ENCODE results near the gene IFT20. TPM values are rescaled to one million over a fixed set of nuclear protein-coding genes. Genes with fewer than 3 reads are reported as not detected.

The IFT20 gene
- total and polyA plus RNA-seq, 10 of the 15 experiments (the other 5 are each of a cell fraction or from before 2014, with no cell fraction given) = 9.4 to 38.2 (median 19.1) TPM

- TF ChIP-seq ZNF384 (IDR thresholded peaks at IDR 0.05; ENCODE audit: borderline replicate concordance, low read depth, low read length) (no peak), ZNF274 (IDR thresholded peaks at IDR 0.05; ENCODE audit: insufficient read depth, insufficient read length) (no peak), PAX5 (IDR thresholded peaks at IDR 0.05; ENCODE audit: borderline replicate concordance, low read depth, low read length) (no peak), CHD4 (IDR thresholded peaks at IDR 0.05) (no peak), RAD21 (IDR thresholded peaks at IDR 0.05; ENCODE audit: insufficient read depth, low read depth, low read length) (no peak), NFYA (IDR thresholded peaks at IDR 0.05; ENCODE audit: borderline replicate concordance, low read depth, low read length) (no peak), MYC (IDR thresholded peaks at IDR 0.05; ENCODE audit: insufficient read depth, insufficient read length, insufficient replicate concordance, low read length, severe bottlenecking) (peak; percentile 71), NFXL1 (IDR thresholded peaks at IDR 0.05; ENCODE audit: borderline replicate concordance) (no peak), CEBPZ (IDR thresholded peaks at IDR 0.05; ENCODE audit: low read depth, low read length) (no peak), CHD1 (IDR thresholded peaks at IDR 0.05; ENCODE audit: low read depth, low read length) (no peak), CEBPB (IDR thresholded peaks at IDR 0.05; ENCODE audit: borderline replicate concordance in 1 of 2, low read depth in 2 of 2, low read length in 2 of 2) (no peak), MEF2B (IDR thresholded peaks at IDR 0.05; ENCODE audit: partially characterized antibody, poor library complexity, severe bottlenecking) (no peak), ZZZ3 (IDR thresholded peaks at IDR 0.05; ENCODE audit: control insufficient read depth, insufficient read length, low read depth) (no peak), BHLHE40 (IDR thresholded peaks at IDR 0.05; ENCODE audit: borderline replicate concordance in 1 of 2, low read depth in 2 of 2, low read length in 1 of 2) (peak; percentile 61 to 76; a peak in 3 of 4 replicates), CUX1 (IDR thresholded peaks at IDR 0.05; ENCODE audit: insufficient replicate concordance, low read depth, low read length) (no peak), NFIC (IDR thresholded peaks at IDR 0.05; ENCODE audit: low read depth, low read length) (peak; percentile 48; the same call in 1 of the 2 replicates), CBX3 (IDR thresholded peaks at IDR 0.05; ENCODE audit: borderline replicate concordance, low read depth) (no peak), TCF7 (IDR thresholded peaks at IDR 0.05; ENCODE audit: borderline replicate concordance) (no peak), ZNF217 (IDR thresholded peaks at IDR 0.05) (no peak), TCF12 (IDR thresholded peaks at IDR 0.05; ENCODE audit: low read depth, low read length) (no peak), BCL11A (IDR thresholded peaks at IDR 0.05; ENCODE audit: low read depth, low read length) (no peak), KDM1A (IDR thresholded peaks at IDR 0.05; ENCODE audit: borderline replicate concordance) (no peak)
Measured at GRCh38 chr17:28357061-28357900, 22.0 kb upstream of the IFT20 start, which contains the start of gene POLDIP2 (continued).
